ENCODE data around the gene PRKG1. TPM values are rescaled to one million over a fixed set of nuclear protein-coding genes. Genes with fewer than 3 reads are reported as not detected.

The PRKG1 gene
- total and polyA plus RNA-seq, 2 donors from 2014 or later: 3.6 to 14.8 TPM

DNA sequence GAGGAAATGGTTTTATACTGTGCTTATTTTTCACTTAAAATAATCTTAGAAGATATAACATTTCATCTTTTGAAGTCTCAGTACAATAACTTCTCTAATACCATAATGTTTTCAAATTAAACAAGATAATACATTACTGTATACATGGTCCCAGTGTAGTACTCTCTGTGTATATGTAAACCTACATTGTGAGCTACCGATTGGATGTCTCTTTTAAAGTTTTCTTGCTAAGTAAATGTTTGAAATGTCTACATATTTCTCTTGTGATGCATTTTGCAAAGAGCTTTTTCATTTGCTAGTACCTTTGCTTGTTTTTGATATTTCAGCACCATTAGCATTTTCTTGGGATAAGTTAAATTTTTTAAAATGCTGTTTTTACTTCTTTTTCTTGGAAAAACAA, 94.8 kb downstream of the PRKG1 start:
- Histone ChIP-seq H3K4me1 (ENCODE audit: control insufficient read depth in 2 of 3, insufficient read depth in 2 of 3, low read depth in 1 of 3, low read length in 3 of 3) (no peaks in the 10 kb centered on the region), H3K9me3 (ENCODE audit: control insufficient read depth in 2 of 3, insufficient read depth in 1 of 3, low read length in 3 of 3) (no peaks in the 10 kb centered on the region), H3K36me3 (ENCODE audit: control insufficient read depth in 2 of 3, insufficient read depth in 3 of 3, low read length in 3 of 3) (no peaks in the 10 kb centered on the region), H3K27me3 (ENCODE audit: control insufficient read depth, insufficient read depth, low read length) (no peaks in the 10 kb centered on the region), H3K9ac (ENCODE audit: low read length in 3 of 3) (no peak overlapping the region), H3K4me3 (ENCODE audit: low read length in 3 of 3) (no peak overlapping the region), H3K27ac (ENCODE audit: low read depth in 2 of 2, low read length in 2 of 2) (no peak overlapping the region)
- intact Hi-C loops (cut with DNase I): no loop called here
- FAIRE-seq (no peak), DNase-seq (no peak)
- TF ChIP-seq, protein P1, sequence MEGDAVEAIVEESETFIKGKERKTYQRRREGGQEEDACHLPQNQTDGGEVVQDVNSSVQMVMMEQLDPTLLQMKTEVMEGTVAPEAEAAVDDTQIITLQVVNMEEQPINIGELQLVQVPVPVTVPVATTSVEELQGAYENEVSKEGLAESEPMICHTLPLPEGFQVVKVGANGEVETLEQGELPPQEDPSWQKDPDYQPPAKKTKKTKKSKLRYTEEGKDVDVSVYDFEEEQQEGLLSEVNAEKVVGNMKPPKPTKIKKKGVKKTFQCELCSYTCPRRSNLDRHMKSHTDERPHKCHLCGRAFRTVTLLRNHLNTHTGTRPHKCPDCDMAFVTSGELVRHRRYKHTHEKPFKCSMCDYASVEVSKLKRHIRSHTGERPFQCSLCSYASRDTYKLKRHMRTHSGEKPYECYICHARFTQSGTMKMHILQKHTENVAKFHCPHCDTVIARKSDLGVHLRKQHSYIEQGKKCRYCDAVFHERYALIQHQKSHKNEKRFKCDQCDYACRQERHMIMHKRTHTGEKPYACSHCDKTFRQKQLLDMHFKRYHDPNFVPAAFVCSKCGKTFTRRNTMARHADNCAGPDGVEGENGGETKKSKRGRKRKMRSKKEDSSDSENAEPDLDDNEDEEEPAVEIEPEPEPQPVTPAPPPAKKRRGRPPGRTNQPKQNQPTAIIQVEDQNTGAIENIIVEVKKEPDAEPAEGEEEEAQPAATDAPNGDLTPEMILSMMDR (IDR thresholded peaks at IDR 0.05; ENCODE audit: borderline replicate concordance, extremely low read depth, insufficient read depth): no peak

DNA sequence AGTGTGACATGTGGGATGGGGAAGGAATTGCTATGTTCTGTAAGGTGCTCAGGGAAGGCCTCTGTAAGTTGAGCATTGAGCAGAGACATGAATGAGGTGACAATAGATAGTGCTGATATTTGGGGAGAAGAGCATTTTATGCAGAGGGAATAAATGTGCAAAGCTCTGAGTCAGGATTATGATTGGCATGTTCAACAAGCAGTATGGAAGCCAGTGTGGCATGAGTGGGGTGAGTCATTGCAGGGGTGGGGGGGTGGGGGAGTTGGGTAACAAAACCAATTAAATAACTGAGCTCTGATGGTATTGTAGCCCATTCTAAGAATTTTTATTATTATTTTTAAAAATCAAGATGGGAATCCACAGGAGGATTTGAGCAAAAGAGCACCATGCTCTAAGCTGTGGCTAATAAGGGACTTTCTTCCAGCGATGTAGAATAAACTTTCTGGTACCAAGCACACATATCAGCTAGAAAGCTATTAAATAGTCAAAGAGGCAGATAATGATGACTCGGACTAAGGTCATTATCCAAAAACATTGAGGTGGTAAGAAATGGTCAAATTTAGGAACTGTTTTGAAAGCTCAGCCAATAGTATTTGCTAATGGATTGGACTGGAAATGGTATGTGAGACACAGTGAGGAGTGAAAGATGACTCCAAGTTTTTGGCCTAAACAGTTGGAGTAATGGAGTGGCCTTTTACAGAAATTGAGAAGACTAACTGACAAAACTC, 96.4 kb downstream of the PRKG1 start:
- intact Hi-C loops (cut with DNase I): no loop called here
- TF ChIP-seq, protein P1 (IDR thresholded peaks at IDR 0.05; ENCODE audit: borderline replicate concordance, extremely low read depth, insufficient read depth): no peak
- Histone ChIP-seq H3K9me3 (ENCODE audit: control insufficient read depth in 2 of 3, insufficient read depth in 1 of 3, low read length in 3 of 3) (no peaks in the 10 kb centered on the region), H3K36me3 (ENCODE audit: control insufficient read depth in 2 of 3, insufficient read depth in 3 of 3, low read length in 3 of 3) (no peaks in the 10 kb centered on the region), H3K9ac (ENCODE audit: low read length in 3 of 3) (no peak overlapping the region), H3K4me3 (ENCODE audit: low read length in 3 of 3) (no peak overlapping the region), H3K27me3 (ENCODE audit: control insufficient read depth, insufficient read depth, low read length) (no peaks in the 10 kb centered on the region), H3K27ac (ENCODE audit: low read depth in 2 of 2, low read length in 2 of 2) (no peak overlapping the region), H3K4me1 (ENCODE audit: control insufficient read depth in 2 of 3, insufficient read depth in 2 of 3, low read depth in 1 of 3, low read length in 3 of 3) (no peaks in the 10 kb centered on the region)
- DNase-seq: no peak
- no peak for FAIRE-seq

DNA sequence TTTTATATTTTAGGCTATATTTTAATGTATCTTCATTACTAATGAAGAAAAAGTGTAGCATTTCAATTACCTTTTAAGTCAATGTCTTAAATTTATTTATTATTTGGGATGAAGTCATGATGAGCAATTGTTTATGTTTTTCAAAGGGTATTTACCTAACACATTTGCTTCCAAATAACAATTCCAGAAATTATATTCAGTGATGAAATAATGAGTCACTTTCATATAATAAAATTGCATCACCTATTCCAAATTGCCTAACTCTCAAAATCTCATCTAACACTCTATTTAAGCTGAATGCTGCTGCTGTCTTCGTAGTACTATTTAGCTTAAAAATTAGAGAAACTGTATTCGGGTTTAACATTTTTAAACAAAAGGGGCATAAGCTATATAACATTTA, 97.7 kb downstream of the PRKG1 start:
- H3K4me1 ChIP-seq (ENCODE audit: control insufficient read depth in 2 of 3, insufficient read depth in 2 of 3, low read depth in 1 of 3, low read length in 3 of 3): no peaks in the 10 kb centered on the region
- no peak for FAIRE-seq
- H3K27ac ChIP-seq (ENCODE audit: low read depth in 2 of 2, low read length in 2 of 2): no peak overlapping the region
- TF ChIP-seq, protein P1 (IDR thresholded peaks at IDR 0.05; ENCODE audit: borderline replicate concordance, extremely low read depth, insufficient read depth): no peak
- no peaks in the 10 kb centered on the region for H3K36me3 ChIP-seq (ENCODE audit: control insufficient read depth in 2 of 3, insufficient read depth in 3 of 3, low read length in 3 of 3)
- no peak for DNase-seq
- H3K4me3 ChIP-seq (ENCODE audit: low read length in 3 of 3): no peak overlapping the region
- intact Hi-C loops (cut with DNase I): no loop called here
- no peaks in the 10 kb centered on the region for H3K9me3 ChIP-seq (ENCODE audit: control insufficient read depth in 2 of 3, insufficient read depth in 1 of 3, low read length in 3 of 3)
- H3K9ac ChIP-seq (ENCODE audit: low read length in 3 of 3): no peak overlapping the region
- H3K27me3 ChIP-seq (ENCODE audit: control insufficient read depth, insufficient read depth, low read length): no peaks in the 10 kb centered on the region
